HG03558 (cell line): ENCODE measurements around the gene MYCL.

ENCODE experiments used
- ATAC-seq: cut with Tn5 transposase; IDR thresholded peaks from one replicate; pipeline ENCODE4 v1.9.1; 2021; ENCODE audit warnings: moderate number of reproducible peaks; ENCODE audit not compliant: unreplicated experiment; ENCODE audit errors: extremely low read depth

MYCL gene

GRCh38 chr1:39901714-39902459 lies at the start of gene MYCL:
MYCL (minus strand) TSS chr1:39901917; CDS start chr1:39901434, 483 bp downstream.
- ATAC-seq, result no peak

GRCh38 chr1:39949891-39950290 lies 48.2 kb upstream of the MYCL start:
- no peak for ATAC-seq

- no peak for ATAC-seq
Observed at GRCh38 chr1:39947260-39947659, 45.5 kb upstream of the MYCL start.

- ATAC-seq, result no peak
Observed at GRCh38 chr1:39946216-39946615, 44.5 kb upstream of the MYCL start.

GRCh38 chr1:39944410-39945112 lies 42.8 kb upstream of the MYCL start:
- no peak for ATAC-seq

- no peak for ATAC-seq
Observed at GRCh38 chr1:39943471-39944290, 42.0 kb upstream of the MYCL start.

- no peak for ATAC-seq
Observed at GRCh38 chr1:39940980-39941871, 39.5 kb upstream of the MYCL start.

GRCh38 chr1:39940253-39940652 lies 38.5 kb upstream of the MYCL start:
- no peak for ATAC-seq

GRCh38 chr1:39938856-39939255 lies 37.1 kb upstream of the MYCL start:
- no peak for ATAC-seq

- no peak for ATAC-seq
Observed at GRCh38 chr1:39936724-39937491, 35.2 kb upstream of the MYCL start.

- no peak for ATAC-seq
Observed at GRCh38 chr1:39933956-39934941, 32.5 kb upstream of the MYCL start.

GRCh38 chr1:39928809-39929587 lies 27.3 kb upstream of the MYCL start:
- no peak for ATAC-seq

GRCh38 chr1:39927538-39927937 lies 25.8 kb upstream of the MYCL start:
- ATAC-seq, result no peak

- ATAC-seq, result no peak
Observed at GRCh38 chr1:39926820-39927219, 25.1 kb upstream of the MYCL start.

GRCh38 chr1:39926343-39926793 lies 24.7 kb upstream of the MYCL start:
- ATAC-seq, result no peak

GRCh38 chr1:39925721-39926342 lies 24.1 kb upstream of the MYCL start:
- no peak for ATAC-seq

GRCh38 chr1:39922251-39922688 lies 20.6 kb upstream of the MYCL start:
- no peak for ATAC-seq
